Duodenal mucosa (tissue), 2 donors: ENCODE data around the gene COL13A1.

ENCODE experiments used
- H3K27ac ChIP-seq: one replicate; pipeline ENCODE4 v1.7.0; 2013; ENCODE audit warnings: low read depth, low read length
- H3K27me3 ChIP-seq, 2 donors: one replicate each; pipeline ENCODE4 v1.7.0; 2013; ENCODE audit warnings: low read length in 2 of 2, control low read depth in 1 of 2; ENCODE audit not compliant: insufficient read depth in 2 of 2, control insufficient read depth in 1 of 2
- H3K36me3 ChIP-seq, 2 donors: one replicate each; pipeline ENCODE4 v1.7.0; 2013; ENCODE audit warnings: low read length in 2 of 2, control low read depth in 1 of 2; ENCODE audit not compliant: insufficient read depth in 2 of 2, control insufficient read depth in 1 of 2
- H3K4me1 ChIP-seq, 2 donors: one replicate each; pipeline ENCODE4 v1.7.0; 2013; ENCODE audit warnings: low read length in 2 of 2, control low read depth in 1 of 2; ENCODE audit not compliant: insufficient read depth in 2 of 2, control insufficient read depth in 1 of 2
- H3K4me3 ChIP-seq, 2 donors: one replicate each; pipeline ENCODE4 v1.7.0; 2013; ENCODE audit warnings: low read length in 2 of 2, low read depth in 1 of 2
- H3K9ac ChIP-seq, 2 donors: one replicate each; pipeline ENCODE4 v1.7.0; 2013; ENCODE audit warnings: low read length in 2 of 2, low read depth in 1 of 2
- H3K9me3 ChIP-seq, 2 donors: one replicate each; pipeline ENCODE4 v1.7.0; 2013; ENCODE audit warnings: low read length in 2 of 2, control low read depth in 1 of 2; ENCODE audit not compliant: control insufficient read depth in 1 of 2

COL13A1 gene

GRCh38 chr10:69840773-69841172 lies 39.1 kb downstream of the COL13A1 start:
- no peaks in the 10 kb centered on the region for H3K9me3 ChIP-seq
- H3K4me3 ChIP-seq, result no peak overlapping the region
- H3K9ac ChIP-seq, result no peak overlapping the region
- H3K4me1 ChIP-seq, result peaks cover 3 to 4% of the 10 kb centered on the region in 2 donors
- H3K27ac ChIP-seq, result no peak overlapping the region
- no peaks in the 10 kb centered on the region for H3K36me3 ChIP-seq
- H3K27me3 ChIP-seq, result peaks cover 0 to 3% of the 10 kb centered on the region in 2 donors

DNA sequence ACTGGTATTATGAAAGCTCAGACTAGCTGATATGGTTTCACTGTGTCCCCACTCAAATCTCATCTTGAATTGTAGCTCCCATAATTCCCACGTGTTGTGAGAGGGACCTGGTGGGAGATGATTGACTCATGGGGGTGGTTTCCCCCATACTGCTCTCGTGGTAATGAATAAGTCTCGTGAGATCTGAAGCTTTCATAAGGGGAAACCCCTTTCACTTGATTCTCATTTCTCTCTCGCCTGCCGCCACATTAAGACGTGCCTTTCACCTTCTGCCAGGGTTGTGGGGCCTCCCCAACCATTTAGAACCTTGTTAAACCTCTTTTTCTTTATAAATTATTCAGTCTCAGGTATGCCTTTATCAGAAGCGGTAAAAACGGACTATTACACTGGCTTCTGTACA lies 40.3 kb downstream of the COL13A1 start:
- no peak overlapping the region for H3K27ac ChIP-seq
- H3K9ac ChIP-seq, result no peak overlapping the region
- peaks cover 0 to 6% of the 10 kb centered on the region in 2 donors for H3K27me3 ChIP-seq
- H3K4me3 ChIP-seq, result no peak overlapping the region
- H3K36me3 ChIP-seq, result no peaks in the 10 kb centered on the region
- H3K4me1 ChIP-seq, result peaks cover 7 to 9% of the 10 kb centered on the region in 2 donors
- H3K9me3 ChIP-seq, result no peaks in the 10 kb centered on the region

GRCh38 chr10:69842882-69843281 lies 41.2 kb downstream of the COL13A1 start:
- Histone ChIP-seq H3K27ac (no peak overlapping the region), H3K4me1 (peaks cover 7 to 9% of the 10 kb centered on the region in 2 donors), H3K36me3 (no peaks in the 10 kb centered on the region), H3K4me3 (no peak overlapping the region), H3K9ac (no peak overlapping the region), H3K9me3 (no peaks in the 10 kb centered on the region), H3K27me3 (peaks cover 0 to 3% of the 10 kb centered on the region in 2 donors)

GRCh38 chr10:69843923-69844322 lies 42.2 kb downstream of the COL13A1 start:
- Histone ChIP-seq H3K9me3 (no peaks in the 10 kb centered on the region), H3K27me3 (peaks cover 0 to 3% of the 10 kb centered on the region in 2 donors), H3K4me1 (peaks cover 7 to 9% of the 10 kb centered on the region in 2 donors)

GRCh38 chr10:69844698-69845097 lies 43.0 kb downstream of the COL13A1 start:
- Histone ChIP-seq H3K4me3 (no peak overlapping the region), H3K36me3 (no peaks in the 10 kb centered on the region), H3K27ac (no peak overlapping the region), H3K27me3 (peaks cover 0 to 3% of the 10 kb centered on the region in 2 donors), H3K9me3 (no peaks in the 10 kb centered on the region), H3K4me1 (peaks cover 7 to 9% of the 10 kb centered on the region in 2 donors), H3K9ac (no peak overlapping the region)

More at GRCh38 chr10:69843923-69844322, 42.2 kb downstream of the COL13A1 start:
- Histone ChIP-seq H3K36me3 (no peaks in the 10 kb centered on the region), H3K27ac (no peak overlapping the region), H3K9ac (no peak overlapping the region), H3K4me3 (no peak overlapping the region)

DNA sequence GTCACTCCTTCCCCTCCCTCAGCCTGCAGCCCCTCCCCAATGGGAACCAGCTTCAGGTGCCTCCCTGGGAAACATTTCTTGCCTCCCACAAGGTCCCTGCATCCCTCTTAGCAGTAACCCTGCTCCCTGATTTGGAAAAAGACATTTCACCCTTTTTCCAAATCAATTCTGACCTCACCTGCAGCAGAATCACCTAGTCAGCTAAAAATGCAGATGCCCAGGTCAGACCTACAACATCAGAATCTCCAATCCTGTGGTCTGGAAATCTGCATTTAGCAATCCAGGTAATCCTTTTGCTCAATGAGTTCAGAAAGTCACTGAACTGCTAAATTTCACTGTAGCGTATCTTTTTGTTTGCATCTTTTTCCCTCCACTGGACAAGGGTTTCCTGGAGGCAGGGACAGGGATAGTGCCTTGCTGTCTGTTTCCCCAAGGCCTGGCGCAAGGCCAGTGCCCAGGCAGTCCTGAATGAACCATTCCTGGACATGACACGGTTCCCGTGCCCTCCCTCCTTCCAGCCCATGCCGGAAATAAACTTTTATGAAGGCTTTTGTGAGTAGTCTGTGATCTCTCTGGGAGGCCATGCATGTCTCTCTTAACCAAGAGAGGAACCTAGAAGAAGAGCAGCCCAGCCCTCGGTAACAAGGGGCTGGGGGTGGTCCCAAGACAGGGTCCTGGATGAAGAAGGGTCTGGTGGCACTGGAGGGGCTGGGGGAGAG lies 44.0 kb downstream of the COL13A1 start:
- H3K27ac ChIP-seq, result no peak overlapping the region
- H3K4me3 ChIP-seq, result no peak overlapping the region
- H3K27me3 ChIP-seq, result peaks cover 0 to 3% of the 10 kb centered on the region in 2 donors
- H3K4me1 ChIP-seq, result peaks cover 7 to 9% of the 10 kb centered on the region in 2 donors
- no peaks in the 10 kb centered on the region for H3K9me3 ChIP-seq
- no peaks in the 10 kb centered on the region for H3K36me3 ChIP-seq
- no peak overlapping the region for H3K9ac ChIP-seq

- H3K9me3 ChIP-seq, result no peaks in the 10 kb centered on the region
- H3K27me3 ChIP-seq, result peaks cover 0 to 3% of the 10 kb centered on the region in 2 donors
- no peak overlapping the region for H3K9ac ChIP-seq
- H3K4me1 ChIP-seq, result peaks cover 7 to 9% of the 10 kb centered on the region in 2 donors
- no peak overlapping the region for H3K4me3 ChIP-seq
- no peaks in the 10 kb centered on the region for H3K36me3 ChIP-seq
- no peak overlapping the region for H3K27ac ChIP-seq
Measured at GRCh38 chr10:69846293-69846921, 44.7 kb downstream of the COL13A1 start.

- H3K27me3 ChIP-seq, result peaks cover 0 to 3% of the 10 kb centered on the region in 2 donors
- H3K9me3 ChIP-seq, result no peaks in the 10 kb centered on the region
- H3K9ac ChIP-seq, result no peak overlapping the region
- no peak overlapping the region for H3K27ac ChIP-seq
- no peaks in the 10 kb centered on the region for H3K36me3 ChIP-seq
- H3K4me3 ChIP-seq, result no peak overlapping the region
- H3K4me1 ChIP-seq, result peaks cover 7 to 9% of the 10 kb centered on the region in 2 donors
Measured at GRCh38 chr10:69847458-69847857, 45.8 kb downstream of the COL13A1 start.

DNA sequence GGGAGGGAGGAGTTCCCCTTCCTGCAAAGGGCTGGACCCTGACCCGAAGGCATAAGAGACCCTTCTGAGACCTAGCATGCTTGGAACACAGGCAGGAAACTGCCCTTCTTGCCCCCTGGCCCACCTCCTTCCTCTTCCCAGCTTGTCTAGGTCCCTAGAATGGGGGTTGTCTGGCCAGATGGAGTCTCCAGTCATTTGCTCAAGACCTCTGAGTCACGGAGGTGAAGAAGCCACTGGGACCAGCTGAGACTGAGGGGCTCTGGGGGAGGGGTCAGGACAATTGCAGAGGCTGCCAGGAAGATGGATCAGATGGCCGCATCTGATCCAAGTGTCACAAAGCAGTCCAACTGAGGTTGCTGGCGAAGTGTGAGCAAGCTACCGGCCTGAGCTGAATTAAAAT lies 46.2 kb downstream of the COL13A1 start:
- no peak overlapping the region for H3K9ac ChIP-seq

GRCh38 chr10:69848454-69848853 lies 46.7 kb downstream of the COL13A1 start:
- Histone ChIP-seq H3K9me3 (no peaks in the 10 kb centered on the region), H3K36me3 (no peaks in the 10 kb centered on the region), H3K4me1 (peaks cover 7 to 9% of the 10 kb centered on the region in 2 donors), H3K9ac (no peak overlapping the region), H3K27ac (no peak overlapping the region), H3K4me3 (no peak overlapping the region), H3K27me3 (peaks cover 0 to 3% of the 10 kb centered on the region in 2 donors)

More for the DNA sequence above, 46.2 kb downstream of the COL13A1 start:
- peaks cover 0 to 3% of the 10 kb centered on the region in 2 donors for H3K27me3 ChIP-seq
- no peak overlapping the region for H3K27ac ChIP-seq
- no peaks in the 10 kb centered on the region for H3K36me3 ChIP-seq
- peaks cover 7 to 9% of the 10 kb centered on the region in 2 donors for H3K4me1 ChIP-seq
- no peak overlapping the region for H3K4me3 ChIP-seq
- no peaks in the 10 kb centered on the region for H3K9me3 ChIP-seq
